HepG2 (cell line): ENCODE data around the gene RHOG. TPM values are rescaled to one million over a fixed set of nuclear protein-coding genes. Genes with fewer than 3 reads are reported as not detected.

Experiments used
- ATF7-NPFF ChIP-seq: sonication (generic); formaldehyde crosslinking; IDR thresholded peaks from 2 replicates; pipeline ENCODE4 v1.8.1; 2023; ENCODE audit warnings: mild to moderate bottlenecking, low read depth, missing genetic modification reagents, moderate library complexity
- CREM ChIP-seq, 2 experiments: sonication (generic) in 1 of 2; formaldehyde crosslinking in 1 of 2; IDR thresholded peaks; 2 replicates each; pipeline versions ENCODE4 v1.4.0 to v1.6.1; 2016 to 2020; ENCODE audit warnings: antibody characterized with exemption in 1 of 2, mild to moderate bottlenecking in 1 of 2, missing genetic modification reagents in 1 of 2
- ELK4 ChIP-seq: sonication (generic); formaldehyde crosslinking; IDR thresholded peaks from 2 replicates; pipeline ENCODE4 v1.9.0; 2021; ENCODE audit warnings: missing genetic modification reagents, borderline replicate concordance
- GPBP1L1 ChIP-seq: sonication (generic); formaldehyde crosslinking; IDR thresholded peaks from 2 replicates; pipeline ENCODE4 v1.5.0; 2020; ENCODE audit warnings: mild to moderate bottlenecking, missing genetic modification reagents
- HNRNPUL1 ChIP-seq: fragments of 200-400 bp; formaldehyde crosslinking; IDR thresholded peaks from 2 replicates; pipeline ENCODE4 v1.6.1; 2017; ENCODE audit warnings: low read depth, mild to moderate bottlenecking, low read length, moderate library complexity
- MXD4 ChIP-seq: IDR thresholded peaks from 2 replicates; pipeline ENCODE4 v1.6.1; 2016; ENCODE audit warnings: mild to moderate bottlenecking, missing biosample characterization, missing genetic modification reagents
- PHF8 ChIP-seq: sonication (generic); formaldehyde crosslinking; IDR thresholded peaks from 2 replicates; pipeline ENCODE4 v1.5.0; 2020; ENCODE audit warnings: missing genetic modification reagents
- SAP130 ChIP-seq: IDR thresholded peaks from 2 replicates; pipeline ENCODE4 v1.6.1; 2016; ENCODE audit warnings: low read depth
- SIN3B ChIP-seq: fragments of 150-350 bp; IDR thresholded peaks from 2 replicates; pipeline ENCODE4 v1.6.1; 2014; ENCODE audit warnings: low read length
- TFDP1 ChIP-seq: IDR thresholded peaks from 2 replicates; pipeline ENCODE4 v1.6.1; 2016; ENCODE audit warnings: missing compliant biosample characterization, missing genetic modification reagents, borderline replicate concordance
- ZC3H4 ChIP-seq: sonication (generic); formaldehyde crosslinking; IDR thresholded peaks from 2 replicates; pipeline ENCODE4 v1.4.0; 2020; ENCODE audit warnings: missing genetic modification reagents, borderline replicate concordance
- ZNF558 ChIP-seq: sonication (generic); formaldehyde crosslinking; IDR thresholded peaks from 2 replicates; pipeline ENCODE4 v1.9.0; 2022; ENCODE audit warnings: mild to moderate bottlenecking, missing genetic modification reagents, borderline replicate concordance
- ZNF574 ChIP-seq: sonication (generic); formaldehyde crosslinking; IDR thresholded peaks from 2 replicates; pipeline ENCODE4 v1.4.0; 2020; ENCODE audit warnings: missing genetic modification reagents
- ZNF737 ChIP-seq: sonication (generic); formaldehyde crosslinking; IDR thresholded peaks from 2 replicates; pipeline ENCODE4 v1.5.0; 2020; ENCODE audit warnings: missing genetic modification reagents, mild to moderate bottlenecking, borderline replicate concordance
- ZNF790 ChIP-seq: sonication (generic); formaldehyde crosslinking; IDR thresholded peaks from 2 replicates; pipeline ENCODE4 v1.8.0; 2022; ENCODE audit warnings: missing genetic modification reagents, mild to moderate bottlenecking, borderline replicate concordance
- ZNF83 ChIP-seq: sonication (generic); formaldehyde crosslinking; IDR thresholded peaks from 2 replicates; pipeline ENCODE4 v1.4.0; 2020; ENCODE audit warnings: missing genetic modification reagents, mild to moderate bottlenecking, borderline replicate concordance
- polyA plus RNA-seq, 8 experiments: library from polyadenylated mRNA; depleted of rRNA in 3 of 8; stranded (reverse) in 7 of 8; unstranded in 1 of 8; fragments of >200 nt; fragmentation: Illumina TruSeq in 4 of 8; extraction: Trizol in 4 of 8; gene quantifications; 2 replicates each; pipeline versions ENCODE4 v1.2.1 to v1.2.3, GENCODE V29; 2011 to 2016; ENCODE audit warnings: low read depth in 4 of 8, missing spikeins in 1 of 8, mixed read lengths in 1 of 8; ENCODE audit not compliant: insufficient read depth in 1 of 8
- total RNA-seq, 5 experiments: library from RNA; depleted of rRNA; stranded (reverse); fragments of >200 nt; fragmentation: Illumina TruSeq; extraction: Trizol; gene quantifications; 2 replicates each; pipeline ENCODE4 v1.2.3, GENCODE V29; 2016; ENCODE audit warnings: low read depth in 1 of 5
- TF ChIP-seq, protein P1 (sequence below): sonication (generic); formaldehyde crosslinking; IDR thresholded peaks from 2 replicates; pipeline ENCODE4 v1.4.0; 2020; ENCODE audit warnings: mild to moderate bottlenecking, missing genetic modification reagents

The RHOG gene
- total and polyA plus RNA-seq, 2 of the 13 experiments (the other 11 are each of a cell fraction or from before 2014, with no cell fraction given) = 7.7 to 23.4 TPM

- no peak for TF ChIP-seq GPBP1L1 (CRISPR knock-in tag)
- no peak for TF ChIP-seq ZNF83 (CRISPR knock-in tag)
- peak; percentile 32; the same call in 1 of the 2 replicates for TF ChIP-seq ZNF790 (CRISPR knock-in tag)
- no peak; the same call in 1 of the 2 replicates for TF ChIP-seq ELK4 (CRISPR knock-in tag)
- TF ChIP-seq ATF7-NPFF (CRISPR knock-in tag) = no peak; the same call in 1 of the 2 replicates
- no peak for TF ChIP-seq ZC3H4 (CRISPR knock-in tag)
- peak; percentile 96 for TF ChIP-seq CREM (IDR thresholded peaks at IDR 0.05)
- TF ChIP-seq CREM (CRISPR knock-in tag; IDR thresholded peaks at IDR 0.05) = peak; percentile 74
- peak; percentile 26; the same call in 1 of the 2 replicates for TF ChIP-seq SIN3B
- TF ChIP-seq, protein P1, sequence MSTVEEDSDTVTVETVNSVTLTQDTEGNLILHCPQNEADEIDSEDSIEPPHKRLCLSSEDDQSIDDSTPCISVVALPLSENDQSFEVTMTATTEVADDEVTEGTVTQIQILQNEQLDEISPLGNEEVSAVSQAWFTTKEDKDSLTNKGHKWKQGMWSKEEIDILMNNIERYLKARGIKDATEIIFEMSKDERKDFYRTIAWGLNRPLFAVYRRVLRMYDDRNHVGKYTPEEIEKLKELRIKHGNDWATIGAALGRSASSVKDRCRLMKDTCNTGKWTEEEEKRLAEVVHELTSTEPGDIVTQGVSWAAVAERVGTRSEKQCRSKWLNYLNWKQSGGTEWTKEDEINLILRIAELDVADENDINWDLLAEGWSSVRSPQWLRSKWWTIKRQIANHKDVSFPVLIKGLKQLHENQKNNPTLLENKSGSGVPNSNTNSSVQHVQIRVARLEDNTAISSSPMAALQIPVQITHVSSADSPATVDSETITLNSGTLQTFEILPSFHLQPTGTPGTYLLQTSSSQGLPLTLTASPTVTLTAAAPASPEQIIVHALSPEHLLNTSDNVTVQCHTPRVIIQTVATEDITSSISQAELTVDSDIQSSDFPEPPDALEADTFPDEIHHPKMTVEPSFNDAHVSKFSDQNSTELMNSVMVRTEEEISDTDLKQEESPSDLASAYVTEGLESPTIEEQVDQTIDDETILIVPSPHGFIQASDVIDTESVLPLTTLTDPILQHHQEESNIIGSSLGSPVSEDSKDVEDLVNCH (CRISPR knock-in tag) = peak; percentile 89; the same call in 1 of the 2 replicates
- TF ChIP-seq ZNF737 (CRISPR knock-in tag) = no peak
- TF ChIP-seq PHF8 (CRISPR knock-in tag) = peak; percentile 90
- no peak; the same call in 1 of the 2 replicates for TF ChIP-seq ZNF558 (CRISPR knock-in tag)
- peak; percentile 68 for TF ChIP-seq ZNF574
- peak; percentile 93 for TF ChIP-seq TFDP1 (CRISPR knock-in tag)
- peak; percentile 86 for TF ChIP-seq MXD4 (CRISPR knock-in tag)
- peak; percentile 90 for TF ChIP-seq SAP130
- no peak for TF ChIP-seq HNRNPUL1
Observed at GRCh38 chr11:3797329-3798090, 43.2 kb downstream of the RHOG start, which contains the start of gene NUP98 (continued).
